Measurements from ENCODE around the gene DNAH1.

The DNAH1 gene

DNA sequence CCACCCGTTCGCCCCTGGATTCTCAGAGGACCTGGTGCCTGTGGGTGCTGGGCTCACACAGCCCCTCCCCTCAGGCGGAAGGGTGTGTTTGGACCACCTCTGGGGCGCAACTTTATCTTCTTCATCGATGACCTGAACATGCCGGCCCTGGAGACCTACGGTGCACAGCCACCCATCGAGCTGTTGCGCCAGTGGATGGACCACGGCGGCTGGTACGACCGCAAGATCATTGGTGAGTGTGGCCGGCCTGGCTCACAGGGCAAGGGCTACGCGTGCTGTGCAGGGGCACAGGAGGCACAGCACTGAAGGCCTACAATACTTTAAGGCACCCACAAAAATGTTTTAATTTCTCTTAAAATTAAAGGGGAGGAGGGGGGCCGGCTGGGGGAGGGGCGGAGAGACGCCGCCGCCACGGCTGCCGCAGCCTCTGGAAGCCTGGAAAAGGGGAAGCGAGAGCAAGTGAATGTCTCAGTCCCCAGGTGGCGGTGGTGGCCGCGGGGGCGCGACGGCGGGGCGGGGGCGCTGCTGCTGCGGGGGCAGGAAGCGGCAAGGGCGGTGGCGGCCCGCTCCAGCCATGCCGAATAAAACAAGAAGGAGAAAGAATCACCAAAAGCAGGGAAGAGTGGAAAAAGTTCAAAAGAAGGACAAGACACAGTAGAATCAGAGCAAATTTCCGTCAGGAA, 56.8 kb downstream of the DNAH1 start:
- H2BK15ac ChIP-seq (replicated peaks; ENCODE audit: low read depth): no peak overlapping the region
- H3K23ac ChIP-seq (ENCODE audit: low read length): no peak overlapping the region
- H3K18ac ChIP-seq (ENCODE audit: low read length): no peak overlapping the region
- no peaks in the 10 kb centered on the region for H3K79me2 ChIP-seq (ENCODE audit: control insufficient read depth, insufficient read depth, low read length)
- no peaks in the 10 kb centered on the region for H3K27me3 ChIP-seq (ENCODE audit: insufficient read depth, low read length, poor library complexity)
- no CpG with 5 or more reads among the region's 40 CpGs for WGBS (ENCODE audit: extremely low coverage, insufficient coverage, low lambda C conversion rate)
- H3K4me3 ChIP-seq (ENCODE audit: low read length): no peak overlapping the region
- no peak overlapping the region for H4K8ac ChIP-seq (ENCODE audit: low read depth, low read length)
- DNase-seq: peak; percentile 67
- H2BK120ac ChIP-seq (ENCODE audit: low read depth, low read length): no peak overlapping the region
- peak overlapping the region; percentile 74 for H3K56ac ChIP-seq (ENCODE audit: low read length)
- H2BK5ac ChIP-seq (ENCODE audit: low read length): no peak overlapping the region
- no peaks in the 10 kb centered on the region for H3K79me1 ChIP-seq (ENCODE audit: low read length)
- H3K27ac ChIP-seq (ENCODE audit: low read depth, low read length): no peak overlapping the region
- H3K36me3 ChIP-seq (ENCODE audit: control insufficient read depth, insufficient read depth, low read length): no peaks in the 10 kb centered on the region
- peak overlapping the region; percentile 40 for H3K4me2 ChIP-seq (ENCODE audit: low read length)
- H3K4ac ChIP-seq (ENCODE audit: low read depth, low read length): no peak overlapping the region
- no peak overlapping the region for H4K5ac ChIP-seq (ENCODE audit: low read length)
- peak overlapping the region; percentile 58 for H3K9ac ChIP-seq (ENCODE audit: low read length)
- H2AK5ac ChIP-seq (ENCODE audit: low read length): no peak overlapping the region
- no peaks in the 10 kb centered on the region for H3K4me1 ChIP-seq (ENCODE audit: control insufficient read depth, low read depth, low read length)

DNA sequence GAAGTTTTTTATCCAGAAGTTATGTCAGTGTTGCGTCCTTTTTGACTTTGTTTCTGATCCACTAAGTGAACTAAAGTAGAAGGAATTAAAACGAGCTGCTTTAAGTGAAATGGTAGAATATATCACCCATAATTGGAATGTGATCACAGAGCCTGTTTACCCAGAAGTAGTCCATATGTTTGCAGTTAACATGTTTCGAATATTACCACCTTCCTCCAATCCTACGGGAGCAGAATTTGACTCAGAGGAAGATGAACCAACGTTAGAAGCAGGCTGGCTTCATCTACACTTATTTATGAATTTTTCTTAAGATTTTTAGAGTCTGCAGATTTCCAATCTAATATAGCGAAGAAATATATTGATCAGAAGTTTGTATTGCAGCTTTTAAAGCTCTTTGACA, 57.6 kb downstream of the DNAH1 start:
- Histone ChIP-seq H2BK120ac (ENCODE audit: low read depth, low read length) (no peak overlapping the region), H2BK15ac (replicated peaks; ENCODE audit: low read depth) (no peak overlapping the region), H4K8ac (ENCODE audit: low read depth, low read length) (no peak overlapping the region), H2BK5ac (ENCODE audit: low read length) (no peak overlapping the region), H3K18ac (ENCODE audit: low read length) (no peak overlapping the region), H3K9ac (ENCODE audit: low read length) (peak overlapping the region; percentile 58), H3K4me2 (ENCODE audit: low read length) (no peak overlapping the region), H3K27me3 (ENCODE audit: insufficient read depth, low read length, poor library complexity) (no peaks in the 10 kb centered on the region), H3K4me1 (ENCODE audit: control insufficient read depth, low read depth, low read length) (no peaks in the 10 kb centered on the region), H3K79me1 (ENCODE audit: low read length) (no peaks in the 10 kb centered on the region), H3K27ac (ENCODE audit: low read depth, low read length) (no peak overlapping the region), H2AK5ac (ENCODE audit: low read length) (no peak overlapping the region), H3K56ac (ENCODE audit: low read length) (no peak overlapping the region), H4K5ac (ENCODE audit: low read length) (no peak overlapping the region), H3K79me2 (ENCODE audit: control insufficient read depth, insufficient read depth, low read length) (no peaks in the 10 kb centered on the region), H3K23ac (ENCODE audit: low read length) (no peak overlapping the region), H3K4me3 (ENCODE audit: low read length) (no peak overlapping the region), H3K4ac (ENCODE audit: low read depth, low read length) (no peak overlapping the region), H3K36me3 (ENCODE audit: control insufficient read depth, insufficient read depth, low read length) (no peaks in the 10 kb centered on the region)
- DNase-seq: no peak
- WGBS (ENCODE audit: extremely low coverage, insufficient coverage, low lambda C conversion rate): no CpG with 5 or more reads among the region's 6 CpGs

DNA sequence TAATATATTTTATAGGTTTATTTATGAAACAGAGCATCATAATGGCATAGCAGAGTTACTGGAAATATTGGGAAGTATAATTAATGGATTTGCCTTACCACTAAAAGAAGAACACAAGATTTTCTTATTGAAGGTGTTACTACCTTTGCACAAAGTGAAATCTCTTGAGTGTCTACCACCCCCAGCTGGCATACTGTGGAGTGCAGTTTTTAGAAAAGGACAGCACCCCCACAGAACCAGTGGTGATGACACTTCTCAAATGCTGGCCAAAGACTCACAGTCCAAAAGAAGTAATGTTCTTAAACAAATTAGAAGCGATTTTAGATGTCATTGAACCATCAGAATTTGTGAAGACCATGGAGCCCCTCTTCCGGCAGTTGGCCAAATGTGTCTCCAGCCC, 58.1 kb downstream of the DNAH1 start:
- Histone ChIP-seq H3K27me3 (ENCODE audit: insufficient read depth, low read length, poor library complexity) (no peaks in the 10 kb centered on the region), H3K27ac (ENCODE audit: low read depth, low read length) (no peak overlapping the region), H3K4me3 (ENCODE audit: low read length) (no peak overlapping the region), H3K36me3 (ENCODE audit: control insufficient read depth, insufficient read depth, low read length) (no peaks in the 10 kb centered on the region), H2BK15ac (replicated peaks; ENCODE audit: low read depth) (no peak overlapping the region), H4K5ac (ENCODE audit: low read length) (no peak overlapping the region), H3K79me2 (ENCODE audit: control insufficient read depth, insufficient read depth, low read length) (no peaks in the 10 kb centered on the region), H3K18ac (ENCODE audit: low read length) (no peak overlapping the region), H3K23ac (ENCODE audit: low read length) (no peak overlapping the region), H2AK5ac (ENCODE audit: low read length) (no peak overlapping the region), H3K4me1 (ENCODE audit: control insufficient read depth, low read depth, low read length) (no peaks in the 10 kb centered on the region), H3K9ac (ENCODE audit: low read length) (no peak overlapping the region), H3K4me2 (ENCODE audit: low read length) (no peak overlapping the region), H2BK5ac (ENCODE audit: low read length) (no peak overlapping the region), H3K56ac (ENCODE audit: low read length) (no peak overlapping the region), H4K8ac (ENCODE audit: low read depth, low read length) (no peak overlapping the region), H2BK120ac (ENCODE audit: low read depth, low read length) (no peak overlapping the region), H3K4ac (ENCODE audit: low read depth, low read length) (no peak overlapping the region), H3K79me1 (ENCODE audit: low read length) (no peaks in the 10 kb centered on the region)
- no CpG with 5 or more reads among the region's 2 CpGs for WGBS (ENCODE audit: extremely low coverage, insufficient coverage, low lambda C conversion rate)
- DNase-seq: no peak

DNA sequence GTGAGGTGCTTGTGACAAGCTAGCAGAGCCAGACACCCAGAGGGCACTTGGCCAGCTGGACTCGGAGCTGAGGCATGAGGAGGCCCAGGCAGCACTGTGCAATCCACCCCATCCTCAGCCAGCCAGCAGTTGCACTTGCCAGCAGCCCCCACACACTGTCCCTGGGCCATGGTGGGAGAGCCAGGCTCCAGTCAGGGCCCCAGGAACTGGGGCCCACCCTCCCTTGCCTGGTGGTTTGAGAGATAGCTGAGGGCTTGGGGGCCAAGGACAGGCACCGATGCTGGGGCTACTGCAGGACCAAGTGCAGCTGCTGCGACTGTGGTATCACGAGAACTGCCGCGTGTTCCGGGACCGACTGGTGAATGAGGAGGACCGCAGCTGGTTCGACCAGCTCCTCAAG, 63.5 kb downstream of the DNAH1 start:
- no peak overlapping the region for H3K9ac ChIP-seq (ENCODE audit: low read length)
- no peak overlapping the region for H3K4me2 ChIP-seq (ENCODE audit: low read length)
- no peak overlapping the region for H2AK5ac ChIP-seq (ENCODE audit: low read length)
- no peak overlapping the region for H3K4me3 ChIP-seq (ENCODE audit: low read length)
- DNase-seq: no peak
- H3K79me2 ChIP-seq (ENCODE audit: control insufficient read depth, insufficient read depth, low read length): no peaks in the 10 kb centered on the region
- no peaks in the 10 kb centered on the region for H3K36me3 ChIP-seq (ENCODE audit: control insufficient read depth, insufficient read depth, low read length)
- WGBS (ENCODE audit: extremely low coverage, insufficient coverage, low lambda C conversion rate): no CpG with 5 or more reads among the region's 10 CpGs
- no peak overlapping the region for H4K8ac ChIP-seq (ENCODE audit: low read depth, low read length)
- no peaks in the 10 kb centered on the region for H3K79me1 ChIP-seq (ENCODE audit: low read length)
- no peak overlapping the region for H2BK5ac ChIP-seq (ENCODE audit: low read length)
- no peaks in the 10 kb centered on the region for H3K4me1 ChIP-seq (ENCODE audit: control insufficient read depth, low read depth, low read length)
- no peak overlapping the region for H3K18ac ChIP-seq (ENCODE audit: low read length)
- H3K23ac ChIP-seq (ENCODE audit: low read length): no peak overlapping the region
- no peak overlapping the region for H4K5ac ChIP-seq (ENCODE audit: low read length)
- no peak overlapping the region for H3K4ac ChIP-seq (ENCODE audit: low read depth, low read length)
- H2BK15ac ChIP-seq (replicated peaks; ENCODE audit: low read depth): no peak overlapping the region
- no peak overlapping the region for H3K27ac ChIP-seq (ENCODE audit: low read depth, low read length)
- H2BK120ac ChIP-seq (ENCODE audit: low read depth, low read length): no peak overlapping the region
- no peak overlapping the region for H3K56ac ChIP-seq (ENCODE audit: low read length)
- H3K27me3 ChIP-seq (ENCODE audit: insufficient read depth, low read length, poor library complexity): no peaks in the 10 kb centered on the region

DNA sequence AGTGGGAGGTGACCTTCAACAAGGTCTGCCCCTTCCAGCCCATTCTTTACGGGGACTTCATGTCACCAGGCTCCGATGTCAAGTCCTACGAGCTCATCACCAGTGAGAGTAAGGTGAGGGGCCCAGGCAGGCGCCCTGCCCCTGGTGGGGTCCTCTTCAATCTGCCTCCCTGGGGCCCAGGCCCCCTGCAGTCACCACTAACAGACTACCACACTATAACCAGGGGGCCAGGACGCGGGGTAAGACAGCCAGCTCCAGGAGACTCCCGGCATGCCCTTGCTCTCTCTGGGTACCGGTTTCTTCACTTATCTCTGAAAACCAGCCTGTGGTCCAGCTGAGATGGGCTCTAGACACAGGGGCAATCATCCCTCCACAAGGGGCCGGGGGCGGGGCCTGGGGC, 63.9 kb downstream of the DNAH1 start:
- Histone ChIP-seq H2BK15ac (replicated peaks; ENCODE audit: low read depth) (no peak overlapping the region), H3K79me1 (ENCODE audit: low read length) (no peaks in the 10 kb centered on the region), H2BK120ac (ENCODE audit: low read depth, low read length) (no peak overlapping the region), H3K27ac (ENCODE audit: low read depth, low read length) (no peak overlapping the region), H3K18ac (ENCODE audit: low read length) (no peak overlapping the region), H2BK5ac (ENCODE audit: low read length) (no peak overlapping the region), H3K79me2 (ENCODE audit: control insufficient read depth, insufficient read depth, low read length) (no peaks in the 10 kb centered on the region), H3K36me3 (ENCODE audit: control insufficient read depth, insufficient read depth, low read length) (no peaks in the 10 kb centered on the region), H2AK5ac (ENCODE audit: low read length) (no peak overlapping the region), H3K4ac (ENCODE audit: low read depth, low read length) (no peak overlapping the region), H3K4me1 (ENCODE audit: control insufficient read depth, low read depth, low read length) (no peaks in the 10 kb centered on the region), H3K4me3 (ENCODE audit: low read length) (no peak overlapping the region), H3K4me2 (ENCODE audit: low read length) (no peak overlapping the region), H4K5ac (ENCODE audit: low read length) (no peak overlapping the region), H3K27me3 (ENCODE audit: insufficient read depth, low read length, poor library complexity) (no peaks in the 10 kb centered on the region), H4K8ac (ENCODE audit: low read depth, low read length) (no peak overlapping the region), H3K56ac (ENCODE audit: low read length) (no peak overlapping the region), H3K23ac (ENCODE audit: low read length) (no peak overlapping the region), H3K9ac (ENCODE audit: low read length) (no peak overlapping the region)
- WGBS (ENCODE audit: extremely low coverage, insufficient coverage, low lambda C conversion rate): no CpG with 5 or more reads among the region's 10 CpGs
- DNase-seq: no peak

DNA sequence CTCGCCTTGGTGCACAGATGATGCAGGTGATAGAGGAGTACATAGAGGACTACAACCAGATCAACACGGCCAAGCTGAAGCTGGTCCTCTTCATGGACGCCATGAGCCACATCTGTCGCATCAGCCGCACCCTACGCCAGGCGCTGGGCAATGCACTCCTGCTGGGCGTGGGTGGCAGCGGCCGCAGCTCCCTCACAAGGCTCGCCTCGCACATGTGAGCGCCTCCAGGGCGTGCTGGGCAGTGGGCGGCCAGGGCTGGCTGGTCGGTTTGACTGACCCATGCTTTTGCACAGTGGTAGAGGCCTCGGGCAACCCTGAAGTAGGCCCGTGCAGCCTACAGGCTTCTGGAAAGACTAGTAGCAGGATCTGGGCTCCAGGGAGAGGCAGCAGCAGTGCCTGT, 65.5 kb downstream of the DNAH1 start:
- H3K79me1 ChIP-seq (ENCODE audit: low read length): no peaks in the 10 kb centered on the region
- no peak overlapping the region for H4K8ac ChIP-seq (ENCODE audit: low read depth, low read length)
- no peak overlapping the region for H2BK5ac ChIP-seq (ENCODE audit: low read length)
- no peak overlapping the region for H3K23ac ChIP-seq (ENCODE audit: low read length)
- no peak overlapping the region for H3K27ac ChIP-seq (ENCODE audit: low read depth, low read length)
- H3K18ac ChIP-seq (ENCODE audit: low read length): no peak overlapping the region
- no peaks in the 10 kb centered on the region for H3K4me1 ChIP-seq (ENCODE audit: control insufficient read depth, low read depth, low read length)
- no peak overlapping the region for H3K56ac ChIP-seq (ENCODE audit: low read length)
- no peaks in the 10 kb centered on the region for H3K27me3 ChIP-seq (ENCODE audit: insufficient read depth, low read length, poor library complexity)
- no peak overlapping the region for H3K9ac ChIP-seq (ENCODE audit: low read length)
- H2AK5ac ChIP-seq (ENCODE audit: low read length): no peak overlapping the region
- H2BK15ac ChIP-seq (replicated peaks; ENCODE audit: low read depth): no peak overlapping the region
- no peak overlapping the region for H3K4me3 ChIP-seq (ENCODE audit: low read length)
- no peak overlapping the region for H4K5ac ChIP-seq (ENCODE audit: low read length)
- no peak overlapping the region for H2BK120ac ChIP-seq (ENCODE audit: low read depth, low read length)
- DNase-seq: no peak
- no peaks in the 10 kb centered on the region for H3K79me2 ChIP-seq (ENCODE audit: control insufficient read depth, insufficient read depth, low read length)
- H3K36me3 ChIP-seq (ENCODE audit: control insufficient read depth, insufficient read depth, low read length): no peaks in the 10 kb centered on the region
- no peak overlapping the region for H3K4me2 ChIP-seq (ENCODE audit: low read length)
- no CpG with 5 or more reads among the region's 18 CpGs for WGBS (ENCODE audit: extremely low coverage, insufficient coverage, low lambda C conversion rate)
- H3K4ac ChIP-seq (ENCODE audit: low read depth, low read length): no peak overlapping the region
